HG03175 (cell line): ENCODE measurements around the gene DLX5.
"Not testable (repeated sequence)": the region's sequence is repeated elsewhere in the genome, so short reads cannot be mapped to it uniquely, and the experiment has no call there.

Source experiments
- ATAC-seq: cut with Tn5 transposase; IDR thresholded peaks from one replicate; pipeline ENCODE4 v1.9.1; 2021; ENCODE audit warnings: mild to moderate bottlenecking, moderate library complexity; ENCODE audit not compliant: unreplicated experiment

DLX5 gene

DNA sequence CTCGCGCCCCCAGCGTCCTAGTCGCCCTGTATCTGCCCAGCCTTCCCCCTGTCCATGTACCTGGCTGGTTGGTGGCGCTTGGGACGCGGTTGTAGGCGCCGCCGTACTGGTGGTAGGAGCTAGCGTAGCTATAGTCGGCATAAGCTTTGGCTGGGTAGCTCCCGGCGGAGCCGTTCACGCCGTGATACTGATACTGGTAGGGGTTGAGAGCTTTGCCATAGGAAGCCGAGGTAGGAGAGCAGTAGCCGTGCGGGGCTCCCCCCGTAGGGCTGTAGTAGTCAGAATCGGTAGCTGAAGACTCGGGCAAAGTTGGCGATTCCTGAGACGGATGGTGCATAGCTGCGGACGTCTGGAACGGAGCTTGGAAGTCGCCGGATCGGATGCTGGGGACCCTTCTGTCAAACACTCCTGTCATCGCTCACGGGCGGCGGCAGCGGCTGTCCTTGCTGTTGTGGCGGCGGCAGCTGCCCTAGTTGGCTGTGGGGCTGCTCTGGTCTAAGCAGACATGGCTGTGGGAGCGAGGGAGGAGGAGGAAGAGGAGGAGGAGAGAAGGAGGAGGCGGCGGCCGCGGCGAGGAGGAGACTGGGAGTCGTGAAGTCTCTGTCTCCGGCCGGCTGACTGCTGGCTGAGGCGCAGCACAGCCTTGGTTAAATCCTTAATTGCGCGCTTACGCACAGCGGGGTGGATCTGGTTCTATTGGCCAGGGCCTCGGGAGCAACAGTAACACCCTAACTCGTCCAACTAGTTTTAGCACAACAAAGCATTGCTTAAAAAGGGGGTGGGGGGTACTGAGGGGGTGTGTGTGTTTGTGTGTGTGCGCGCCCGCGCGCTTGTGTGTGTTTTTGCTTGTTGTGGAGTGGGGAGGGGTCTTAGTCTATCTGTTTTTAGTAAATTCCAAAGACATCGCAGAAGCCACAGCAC lies at the start of gene DLX5:
Gene DLX5 (minus strand): TSS at position 623 of the 921 bp plus-strand sequence. CDS start 208 bp downstream, at position 415.
- no peak for ATAC-seq

DNA sequence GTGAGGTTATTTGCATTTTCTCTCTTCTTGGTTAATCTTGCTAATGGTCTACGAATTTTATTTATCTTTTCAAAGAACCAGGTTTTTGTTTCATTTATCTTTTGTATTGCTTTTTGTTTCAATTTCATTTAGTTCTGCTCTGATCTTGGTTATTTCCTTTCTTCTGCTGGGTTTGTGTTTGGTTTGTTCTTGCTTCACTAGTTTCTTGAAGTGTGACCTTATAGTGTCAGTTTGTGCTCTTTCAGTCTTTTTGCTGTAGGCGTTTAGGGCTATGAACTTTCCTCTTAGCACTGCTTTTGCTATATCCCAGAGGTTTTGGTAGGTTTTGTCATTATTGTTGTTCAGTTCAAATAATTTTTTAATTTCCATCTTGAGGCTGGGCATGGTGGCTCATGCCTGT lies 47.4 kb upstream of the DLX5 start:
- ATAC-seq, result not testable (repeated sequence)

DNA sequence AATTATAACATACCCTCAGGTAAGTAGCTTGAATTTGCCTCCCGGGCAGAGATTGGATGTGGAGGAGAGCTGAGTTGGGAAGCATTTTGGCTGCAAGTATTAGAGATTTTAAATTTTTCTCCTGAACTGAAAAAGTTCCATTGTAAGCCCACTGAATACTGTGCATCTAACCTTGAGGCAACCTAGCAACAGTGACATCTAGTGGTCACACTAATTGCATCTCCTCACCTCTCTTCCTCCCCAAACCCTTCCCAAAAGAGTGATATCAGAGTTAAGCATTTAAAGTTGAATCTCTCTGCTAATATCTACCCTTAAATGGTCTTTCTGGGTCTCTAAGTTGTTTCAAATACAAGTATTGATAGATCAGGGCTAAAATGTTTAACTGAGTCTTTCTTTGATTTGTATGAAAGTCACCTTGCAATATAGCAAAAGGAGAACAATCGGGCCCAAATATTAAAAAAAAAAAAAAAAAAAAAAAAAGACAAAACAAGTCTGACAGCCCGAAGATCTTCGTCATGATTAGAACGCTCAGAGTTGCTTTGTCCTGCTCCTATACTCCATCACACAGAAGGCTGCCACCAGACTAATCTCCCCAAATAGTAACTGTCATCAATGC lies 40.4 kb upstream of the DLX5 start:
- ATAC-seq, result peak; percentile 79

DNA sequence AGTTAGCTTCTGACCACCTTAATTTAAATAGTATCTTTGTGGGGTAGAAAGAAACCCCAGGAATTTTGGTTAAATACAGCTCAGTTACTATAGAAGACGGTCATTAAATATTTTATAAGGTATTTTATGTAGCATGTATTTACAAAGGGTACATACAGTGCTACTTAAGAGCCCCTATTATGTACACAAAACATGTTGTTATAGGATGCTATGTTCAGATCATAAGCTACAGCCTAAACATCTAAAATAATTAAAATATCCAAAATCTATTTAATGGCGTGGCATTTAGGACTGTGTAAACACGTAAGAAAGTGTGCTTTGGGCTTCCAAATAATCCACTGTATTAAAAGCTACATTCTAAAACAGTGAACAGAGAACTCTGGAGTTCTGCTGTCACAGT lies 39.4 kb upstream of the DLX5 start:
- no peak for ATAC-seq

DNA sequence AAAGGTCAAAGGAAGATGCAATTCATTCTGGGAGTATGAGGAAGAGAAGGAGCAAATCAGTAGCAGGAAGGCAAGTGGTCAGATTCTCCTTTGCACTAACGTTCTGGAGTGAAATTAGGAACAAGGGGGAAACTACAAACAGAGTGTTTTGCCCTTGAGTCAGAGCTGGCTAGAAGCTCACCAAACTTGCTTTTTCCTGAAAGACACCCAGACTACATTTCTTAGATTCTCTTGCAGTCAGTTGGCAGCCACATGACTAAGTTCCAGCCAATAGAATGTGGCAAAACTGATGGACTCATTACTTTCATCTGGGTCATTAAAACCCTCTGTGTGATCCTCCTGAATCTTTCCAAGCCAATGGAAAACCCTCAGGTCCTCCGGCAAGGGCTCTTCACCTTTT lies 18.6 kb upstream of the DLX5 start:
- no peak for ATAC-seq

DNA sequence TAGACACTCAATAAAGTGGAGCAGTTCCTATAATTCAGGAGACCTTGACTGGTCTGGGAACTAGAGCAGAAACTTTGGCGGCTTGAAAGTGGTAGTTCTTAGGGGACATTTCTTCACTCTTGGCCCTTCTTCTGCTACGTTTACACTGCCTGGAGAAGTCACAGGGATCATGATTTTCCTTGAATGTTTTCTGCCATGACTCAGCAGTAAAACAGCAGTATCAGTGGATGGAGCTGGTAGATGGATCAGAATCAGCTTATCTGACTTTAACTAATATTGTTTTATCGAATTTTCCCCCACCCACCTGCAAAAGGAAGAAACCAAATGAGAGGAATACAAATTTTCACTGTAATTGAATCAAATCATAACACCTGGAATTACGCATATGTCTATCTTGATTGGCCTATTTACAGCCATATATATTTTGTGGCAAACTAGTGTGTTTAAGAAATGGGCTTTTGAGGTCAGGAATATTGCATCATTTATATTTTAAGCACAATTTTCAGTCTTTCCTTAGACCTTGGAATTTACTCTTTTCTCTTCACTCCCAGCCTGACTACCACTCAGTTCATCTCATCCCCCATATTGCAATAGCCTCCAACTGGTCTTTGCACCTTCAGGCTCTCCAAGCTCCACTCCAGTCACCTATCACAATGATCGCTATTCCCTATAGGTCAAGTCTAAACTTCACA lies 14.9 kb upstream of the DLX5 start:
- no peak for ATAC-seq

DNA sequence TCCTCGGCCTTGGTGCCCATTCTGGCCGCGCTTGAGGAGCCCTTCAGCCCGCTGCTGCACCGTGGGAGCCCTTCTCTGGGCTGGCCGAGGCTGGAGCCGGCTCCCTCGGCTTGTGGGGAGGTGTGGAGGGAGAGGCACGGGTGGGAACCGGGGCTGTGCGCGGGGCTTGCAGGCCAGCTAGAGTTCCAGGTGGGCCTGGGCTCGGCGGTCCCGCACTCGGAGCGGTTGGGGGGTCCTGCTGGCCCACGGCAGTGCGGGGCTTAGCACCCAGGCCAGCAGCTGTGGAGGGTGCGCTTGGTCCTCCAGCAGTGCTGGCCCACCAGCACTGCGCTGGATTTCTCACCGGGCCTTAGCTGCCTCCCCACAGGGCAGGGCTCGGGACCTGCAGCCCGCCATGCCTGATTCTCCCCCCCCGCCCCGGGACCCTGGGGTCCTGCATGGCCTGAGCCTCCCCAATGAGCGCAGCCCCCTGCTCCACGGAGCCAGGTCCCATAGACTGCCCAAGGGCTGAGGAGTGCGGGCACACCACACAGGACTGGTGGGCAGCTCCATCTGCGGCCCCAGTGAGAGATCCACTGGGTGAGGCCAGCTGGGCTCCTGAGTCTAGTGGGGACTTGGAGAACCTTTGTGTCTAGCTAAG lies 9.7 kb upstream of the DLX5 start:
- not testable (repeated sequence) for ATAC-seq

DNA sequence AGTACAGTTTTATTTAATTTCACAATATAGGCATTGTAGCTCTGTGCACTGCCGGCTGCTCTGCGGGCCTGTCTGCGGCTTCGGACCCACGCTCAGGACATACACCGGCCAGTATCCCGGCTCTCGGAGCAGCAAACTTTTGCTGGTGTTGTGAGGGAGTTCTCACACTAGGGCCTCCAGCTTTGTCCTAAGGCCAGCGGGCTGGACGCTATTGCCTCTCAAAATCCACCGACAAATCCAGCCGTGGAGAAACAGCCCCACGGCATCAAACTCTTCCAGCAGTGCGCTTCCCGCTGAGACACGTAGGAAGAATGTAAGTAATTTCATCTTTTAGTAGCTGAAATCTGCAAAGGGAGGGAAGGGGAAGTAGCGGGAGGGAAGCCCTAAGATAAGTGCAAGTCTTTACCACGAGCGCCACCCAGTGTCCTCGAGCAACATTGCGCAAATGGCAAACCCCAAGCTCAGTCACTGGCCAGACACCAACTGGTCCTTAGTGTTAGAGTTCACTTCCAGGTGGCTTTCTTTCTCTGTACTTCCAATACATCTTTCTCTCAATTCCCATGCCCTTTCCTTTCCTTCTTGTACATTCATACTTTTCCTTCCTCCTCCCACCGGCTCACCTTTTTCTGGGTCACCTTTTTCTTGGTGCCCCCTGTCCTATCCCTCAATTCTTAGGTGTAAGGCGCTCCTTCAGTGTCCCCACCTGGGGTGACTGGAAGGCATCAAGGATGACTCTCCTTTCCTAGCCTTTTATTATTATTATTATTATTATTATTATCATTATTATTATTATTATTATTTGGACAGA lies 3.0 kb upstream of the DLX5 start:
- peak; percentile 87 for ATAC-seq

DNA sequence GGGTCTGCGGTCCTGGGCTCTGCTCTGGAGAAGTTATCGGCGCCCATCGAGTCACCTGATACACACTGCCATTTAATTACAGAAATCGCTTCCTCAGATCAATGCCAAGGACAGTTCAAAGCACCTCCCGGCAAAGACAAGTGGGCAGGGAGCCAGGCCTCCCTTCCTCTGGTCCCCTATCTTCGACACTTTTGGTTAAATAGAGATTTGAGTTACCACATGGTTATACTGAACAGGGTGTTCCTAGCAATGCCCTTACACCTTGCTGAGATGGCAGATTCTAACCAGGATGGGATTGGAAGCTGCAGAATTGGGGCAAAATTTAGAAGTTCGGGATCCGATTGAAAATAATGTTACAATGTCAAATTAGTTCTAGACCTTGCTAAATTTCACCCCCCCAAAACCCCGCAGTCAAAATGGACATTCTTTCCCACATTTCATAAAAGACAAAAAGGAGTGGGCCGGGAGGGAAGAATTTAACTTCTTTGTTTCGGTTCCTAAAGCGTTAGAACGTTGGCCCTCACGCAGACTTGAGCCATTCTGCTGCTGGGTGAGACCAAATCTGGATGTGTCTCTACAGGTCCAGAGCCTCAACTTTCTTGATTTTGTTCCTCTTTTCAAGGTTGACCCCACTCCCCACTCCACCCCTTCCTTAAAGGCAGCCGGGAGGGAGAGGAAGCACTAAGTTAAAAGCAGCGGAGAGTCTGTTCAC lies 2.2 kb upstream of the DLX5 start:
- peak; percentile 19 for ATAC-seq

DNA sequence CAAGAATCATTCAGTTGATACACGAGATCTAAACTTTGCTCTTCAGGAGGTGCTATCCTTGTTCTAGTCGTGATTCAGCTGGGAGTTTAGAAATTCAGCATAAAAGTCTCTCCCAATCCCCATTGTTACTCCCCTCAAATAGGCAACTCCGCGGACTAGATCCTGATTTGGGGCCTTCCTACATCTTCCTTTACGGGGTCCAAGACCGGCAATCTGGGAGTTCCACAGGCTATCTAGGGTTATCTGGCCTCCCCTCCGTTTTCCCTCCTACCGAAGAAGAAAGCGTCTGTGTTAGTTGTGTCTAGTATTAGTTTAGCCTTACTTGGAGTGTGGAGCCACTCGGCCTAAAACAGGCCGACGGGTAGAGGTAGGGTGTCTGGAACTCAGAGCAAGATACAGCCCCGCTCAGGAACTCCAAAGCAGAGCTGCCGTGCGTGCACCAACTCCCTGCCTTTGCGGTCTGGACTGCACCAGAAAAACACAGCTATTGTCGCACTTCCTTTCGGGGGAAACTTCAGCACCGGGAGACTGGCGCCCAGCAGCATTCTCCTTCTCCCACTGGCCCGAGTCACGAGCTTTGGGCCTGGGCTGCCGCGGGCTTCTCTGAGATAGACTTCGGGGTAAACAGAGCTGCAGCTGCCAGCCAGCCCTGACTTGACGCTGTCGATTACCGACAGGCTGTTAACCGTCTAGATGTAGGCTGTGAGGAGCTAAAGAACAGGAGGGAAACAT lies 1.5 kb upstream of the DLX5 start:
- ATAC-seq, result no peak

DNA sequence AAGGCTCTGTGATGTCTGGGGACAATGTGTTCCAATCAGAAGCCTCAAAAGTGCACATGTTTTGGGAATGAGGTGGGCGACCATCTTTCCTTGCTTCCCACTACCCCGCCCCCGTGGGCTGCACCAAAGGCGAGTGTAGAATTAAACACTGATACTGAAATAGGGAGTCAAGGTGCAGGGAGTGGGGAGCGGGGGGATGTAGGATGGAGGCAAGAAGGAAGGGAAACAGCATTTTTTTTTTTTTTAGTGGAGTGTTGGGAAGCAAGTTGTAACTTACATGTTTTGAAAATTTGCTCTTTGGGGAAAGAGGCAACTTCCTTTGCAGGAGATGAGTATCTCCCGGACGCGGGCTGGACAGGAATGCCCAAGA lies 484 bp upstream of the DLX5 start:
- ATAC-seq, result no peak

DNA sequence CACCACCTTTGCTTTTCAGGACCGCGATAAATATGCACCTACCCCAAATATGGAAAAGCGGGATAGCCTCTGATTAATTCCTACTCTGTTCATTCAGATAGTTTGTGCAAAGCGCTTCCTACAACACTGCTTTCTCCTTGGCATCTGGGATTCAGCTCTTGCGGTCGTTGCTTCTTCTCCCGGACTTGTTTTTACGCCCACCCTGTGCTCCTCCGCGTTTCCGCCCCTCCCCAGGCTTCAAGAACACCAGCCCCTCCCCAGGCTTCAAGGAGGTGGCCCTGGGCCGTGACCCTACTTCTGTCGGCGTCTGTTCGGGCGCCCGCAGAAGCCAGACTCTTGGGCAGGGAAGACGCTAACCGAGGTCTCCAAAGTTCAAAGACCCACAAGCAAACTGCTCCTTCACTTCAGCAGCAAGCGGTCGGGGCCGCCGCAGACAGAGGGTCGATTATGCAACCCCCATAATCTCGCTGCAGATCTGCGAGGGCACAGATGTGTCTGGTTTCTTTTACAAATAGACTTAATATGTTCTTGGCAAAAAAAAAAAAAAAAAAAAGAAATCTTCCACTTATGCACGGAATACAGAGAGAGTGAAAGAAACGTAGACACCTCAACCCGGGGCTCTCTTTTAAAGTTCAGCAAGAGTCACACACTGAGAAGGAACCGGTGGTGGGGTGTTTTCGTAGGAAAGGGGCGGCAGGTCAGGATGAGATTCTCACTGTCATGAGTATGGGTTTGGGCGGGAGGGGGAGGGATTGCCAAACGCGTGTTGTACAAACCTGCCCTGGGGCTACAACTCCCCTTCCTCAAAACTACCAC lies 1.9 kb downstream of the DLX5 start:
- ATAC-seq, result no peak

DNA sequence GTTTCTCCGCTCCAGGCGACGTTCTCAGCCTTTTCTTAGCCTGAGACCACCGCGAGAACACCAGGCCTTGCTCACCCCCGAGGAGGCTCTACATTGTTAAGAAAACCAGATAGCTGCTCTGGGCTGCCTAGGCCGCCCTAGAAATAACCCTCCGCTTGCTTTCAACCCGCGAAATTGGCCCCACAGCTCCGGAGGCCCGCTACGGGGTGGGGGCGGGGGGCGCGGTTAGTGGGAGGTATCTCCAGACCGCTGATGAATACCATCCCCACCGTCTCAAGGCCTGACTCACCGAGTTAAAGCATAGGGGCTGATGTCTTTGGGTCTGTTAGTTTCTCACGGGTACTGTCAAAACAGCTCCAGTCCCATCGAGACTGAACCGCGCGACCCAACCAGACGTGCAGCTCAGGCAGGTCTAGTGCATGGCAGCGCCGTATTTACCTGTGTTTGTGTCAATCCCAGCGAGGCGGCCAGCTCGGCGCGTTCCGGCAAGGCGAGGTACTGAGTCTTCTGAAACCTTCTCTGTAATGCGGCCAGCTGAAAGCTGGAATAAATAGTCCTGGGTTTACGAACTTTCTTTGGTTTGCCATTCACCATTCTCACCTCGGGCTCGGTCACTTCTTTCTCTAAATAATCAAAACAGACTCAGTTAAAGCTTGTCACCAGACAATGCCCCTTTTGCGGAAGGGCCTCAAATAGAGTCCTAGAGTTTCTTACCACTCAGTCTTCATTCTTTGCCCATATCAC lies 2.7 kb downstream of the DLX5 start:
- ATAC-seq, result no peak

DNA sequence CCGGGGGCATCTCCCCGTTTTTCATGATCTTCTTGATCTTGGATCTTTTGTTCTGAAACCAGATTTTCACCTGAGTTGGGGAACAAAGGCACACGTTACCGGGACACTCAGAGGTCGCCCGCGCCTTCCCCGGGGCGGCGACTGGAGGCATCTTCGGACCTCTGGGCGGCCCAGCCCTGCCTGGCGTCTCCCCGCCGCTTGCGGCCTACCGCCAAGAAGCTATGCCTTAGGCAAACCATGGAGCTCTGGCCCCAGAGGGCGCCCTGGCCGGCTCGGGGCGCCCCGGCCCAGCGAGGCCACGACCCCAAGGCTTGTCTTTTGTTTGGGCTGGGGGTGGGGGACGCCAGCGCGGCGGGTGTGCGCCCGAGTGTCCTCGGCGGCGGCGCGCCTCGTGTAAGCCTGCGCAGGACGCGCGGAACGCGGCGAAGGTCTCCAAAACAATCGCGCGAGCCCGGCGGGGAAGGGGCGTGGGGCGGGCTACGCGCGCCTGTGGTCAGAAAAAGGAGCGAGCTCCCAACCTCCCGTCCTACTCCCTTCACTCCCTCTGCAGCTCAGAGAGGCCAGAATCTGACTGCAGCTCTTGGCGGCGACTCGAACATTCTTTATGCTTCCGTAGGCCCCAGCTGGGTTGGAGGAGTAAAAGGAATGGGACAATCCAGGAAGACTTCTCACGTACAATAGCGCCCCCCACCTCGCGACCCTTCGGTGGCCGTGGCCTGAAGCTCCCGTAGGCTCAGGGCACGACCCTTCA lies 3.5 kb downstream of the DLX5 start:
- ATAC-seq, result no peak

DNA sequence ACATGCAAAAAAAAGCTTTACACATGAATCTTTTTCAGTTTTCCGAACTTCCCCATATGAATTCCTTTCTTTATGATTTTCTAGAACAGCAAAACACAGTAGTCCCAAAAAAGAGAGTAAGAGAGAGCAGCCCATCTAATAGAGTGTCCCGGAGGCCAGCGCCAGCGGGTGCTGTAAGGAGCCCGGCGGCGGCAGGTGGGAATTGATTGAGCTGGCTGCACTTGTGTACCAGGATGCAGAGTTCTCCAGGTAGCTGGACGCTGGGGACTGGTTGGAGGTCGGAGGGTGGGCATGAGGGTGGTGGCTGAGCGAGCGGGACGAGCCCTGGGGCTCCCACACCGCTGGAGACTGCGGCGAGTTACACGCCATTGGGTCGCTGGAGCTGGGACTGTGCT lies 4.0 kb downstream of the DLX5 start:
- no peak for ATAC-seq

DNA sequence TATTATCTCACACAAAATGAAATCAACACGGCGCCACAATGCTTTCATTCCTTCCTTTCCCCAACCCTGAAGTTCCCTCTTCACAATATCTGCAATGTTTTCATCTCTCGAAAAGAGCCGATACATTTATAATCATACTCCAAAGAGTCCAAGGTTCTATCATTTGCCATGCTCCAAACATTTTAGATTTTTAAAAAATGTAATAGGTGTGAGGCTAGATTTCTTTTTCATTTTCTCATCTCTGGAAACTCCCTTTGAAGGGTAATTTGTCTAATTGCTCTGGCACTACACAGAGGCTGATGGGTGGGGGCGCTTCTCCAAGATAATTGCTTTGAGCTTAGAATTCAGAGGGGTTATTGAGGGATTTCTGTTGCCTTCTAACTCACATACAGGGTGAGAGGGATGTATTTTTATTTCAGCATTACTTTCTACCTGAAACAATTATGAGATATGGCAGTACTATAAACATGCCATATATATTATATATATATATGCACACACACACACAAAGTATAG lies 4.9 kb downstream of the DLX5 start:
- ATAC-seq, result no peak
